GM21825 (cell line): ENCODE data around the gene ZRANB3.
"Not testable (repeated sequence)": the region's sequence is repeated elsewhere in the genome, so short reads cannot be mapped to it uniquely, and the experiment has no call there.

Source experiments
- ATAC-seq: cut with Tn5 transposase; IDR thresholded peaks from one replicate; pipeline ENCODE4 v1.9.1; 2021; ENCODE audit warnings: mild to moderate bottlenecking, moderate library complexity; ENCODE audit not compliant: unreplicated experiment

The ZRANB3 gene

GRCh38 chr2:135337071-135337470 lies 193.9 kb downstream of the ZRANB3 start:
- no peak for ATAC-seq

GRCh38 chr2:135335256-135335655 lies 195.8 kb downstream of the ZRANB3 start:
- no peak for ATAC-seq

DNA sequence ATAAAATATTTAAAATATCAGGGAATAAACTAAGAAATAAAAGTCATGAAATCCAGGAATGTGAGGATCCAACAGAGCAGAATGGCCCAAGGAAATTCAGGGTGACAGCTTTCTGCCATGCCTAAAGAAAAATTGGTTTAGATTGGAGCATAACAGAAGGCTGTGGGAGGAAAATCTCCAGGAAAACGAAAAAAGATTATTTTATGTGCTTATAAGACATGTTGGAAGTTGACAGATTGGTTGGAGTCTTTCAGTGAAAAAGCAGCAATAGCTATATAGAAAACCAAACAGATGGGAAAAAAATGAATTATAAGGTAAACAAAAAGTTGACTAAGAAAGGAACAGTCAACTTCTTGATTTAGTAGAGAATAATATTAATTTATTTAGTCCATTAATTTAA lies 203.9 kb downstream of the ZRANB3 start:
- ATAC-seq = no peak

DNA sequence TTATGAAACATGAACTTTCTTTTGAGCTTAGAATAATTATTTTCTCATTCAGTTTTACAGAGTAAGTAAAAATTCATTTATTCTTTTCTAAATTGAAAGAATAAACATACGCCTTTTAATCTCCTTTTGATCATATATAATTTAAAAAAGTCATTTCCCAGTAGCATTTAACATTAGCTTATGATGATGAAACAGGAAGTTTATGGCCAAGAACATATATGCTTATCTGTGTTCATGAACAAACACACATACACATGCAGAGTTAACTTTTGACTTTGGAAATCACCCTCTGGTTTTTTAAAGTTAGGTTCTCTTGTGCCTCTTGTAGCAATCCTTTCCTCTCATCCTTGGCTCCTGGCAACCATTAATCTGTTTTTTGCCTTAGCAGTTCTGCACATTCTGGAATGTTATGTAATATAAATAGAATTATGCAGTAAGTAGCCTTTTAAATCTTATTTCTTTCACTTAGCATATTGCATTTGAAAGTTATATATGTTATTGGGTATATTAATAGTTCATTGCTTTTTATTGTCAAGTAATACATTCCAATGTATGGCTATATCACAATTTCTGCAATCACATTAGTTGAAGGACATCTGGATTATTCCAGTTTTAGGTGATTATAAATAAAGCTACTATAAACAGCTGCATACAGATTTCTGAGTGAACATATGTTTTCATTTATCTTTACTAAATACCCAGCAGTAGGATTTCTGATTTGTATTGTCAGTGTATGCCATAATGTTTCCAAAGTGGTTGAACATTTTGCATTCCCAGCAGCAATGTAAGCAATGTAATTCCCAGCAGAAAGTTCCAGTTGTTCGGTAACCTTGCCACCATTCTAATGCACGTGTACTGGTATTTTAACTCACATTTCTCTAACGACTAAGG lies 210.3 kb downstream of the ZRANB3 start:
- ATAC-seq = no peak

- ATAC-seq = no peak
Measured at GRCh38 chr2:135318808-135319207, 212.2 kb downstream of the ZRANB3 start.

DNA sequence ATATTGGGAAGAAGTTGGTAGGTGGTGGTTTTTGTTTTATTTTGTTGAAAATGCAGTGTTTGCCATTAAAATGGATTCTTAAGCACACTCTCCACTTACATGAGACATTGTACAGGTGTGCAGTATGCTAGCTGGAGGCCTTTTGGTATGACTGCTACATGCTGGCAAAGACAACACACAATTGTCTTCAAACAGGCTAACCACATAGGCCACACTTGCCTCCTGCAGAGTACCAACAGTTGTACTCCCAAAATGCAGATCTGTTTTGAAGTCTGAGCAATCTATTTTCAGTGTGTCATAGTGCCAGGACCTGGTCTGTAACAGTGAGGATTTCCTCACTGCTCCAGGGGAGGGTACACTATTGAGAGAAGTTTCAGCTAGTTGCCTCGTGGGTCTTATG lies 213.6 kb downstream of the ZRANB3 start:
- no peak for ATAC-seq

DNA sequence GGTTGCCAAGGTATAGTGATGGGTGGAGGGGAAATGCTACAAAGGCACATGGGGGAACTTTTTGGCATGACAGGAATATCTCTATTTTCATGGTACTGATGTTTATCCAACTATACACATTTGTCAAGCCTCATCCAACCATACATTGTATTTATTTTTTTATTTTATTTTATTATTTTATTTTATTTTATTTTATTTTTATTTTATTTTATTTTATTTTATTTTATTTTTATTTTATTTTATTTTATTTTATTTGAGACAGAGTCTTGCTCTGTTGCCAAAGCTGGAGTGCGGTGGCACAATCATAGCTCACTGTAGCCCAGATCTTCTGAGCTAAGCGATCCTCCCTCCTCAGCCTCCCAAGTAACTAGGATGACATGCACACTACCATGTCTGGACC lies 219.1 kb downstream of the ZRANB3 start:
- no peak for ATAC-seq

- ATAC-seq = no peak
Measured at GRCh38 chr2:135311268-135311667, 219.8 kb downstream of the ZRANB3 start.

DNA sequence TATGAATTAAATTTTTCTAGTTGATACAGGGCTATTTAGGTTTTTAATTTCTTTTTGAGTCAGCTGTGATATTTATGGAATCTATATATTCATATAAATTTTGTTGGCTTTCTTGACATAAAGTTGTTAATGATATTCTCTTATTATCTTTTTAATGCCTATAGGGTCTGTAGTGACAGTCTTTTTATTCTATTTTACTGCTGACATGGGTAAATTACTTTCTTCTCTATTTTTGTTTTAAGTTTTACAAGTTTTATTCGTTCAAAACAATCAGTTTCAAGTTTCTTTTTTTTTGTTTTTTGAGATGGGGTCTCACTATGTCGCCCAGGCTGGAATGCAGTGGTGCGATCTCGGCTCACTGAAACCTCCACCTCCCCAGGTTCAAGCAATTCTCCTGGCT lies 226.3 kb downstream of the ZRANB3 start:
- no peak for ATAC-seq

- ATAC-seq = peak; percentile 63
Measured at GRCh38 chr2:135299658-135300244, 231.3 kb downstream of the ZRANB3 start.

- no peak for ATAC-seq
Measured at GRCh38 chr2:135299165-135299564, 231.9 kb downstream of the ZRANB3 start.

DNA sequence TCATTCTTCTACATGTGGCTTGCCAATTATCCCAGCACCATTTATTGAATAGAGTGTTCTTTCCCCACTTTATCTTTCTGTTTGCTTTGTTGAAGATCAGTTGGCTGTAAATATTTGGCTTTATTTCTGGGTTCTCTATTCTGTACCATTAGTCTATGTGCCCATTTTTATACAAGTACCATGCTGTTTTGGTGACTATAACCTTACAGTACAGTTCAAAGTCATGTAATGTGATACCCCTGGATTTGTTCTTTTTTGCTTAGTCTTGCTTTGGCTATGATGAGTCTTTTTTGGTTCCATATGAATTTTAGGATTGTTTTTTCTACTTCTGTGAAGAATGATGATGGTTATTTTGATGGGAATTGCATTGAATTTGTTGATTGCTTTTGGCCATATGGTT lies 243.9 kb downstream of the ZRANB3 start:
- ATAC-seq = not testable (repeated sequence)

GRCh38 chr2:135285391-135285790 lies 245.6 kb downstream of the ZRANB3 start:
- no peak for ATAC-seq

- ATAC-seq = no peak
Measured at GRCh38 chr2:135281379-135281778, 249.6 kb downstream of the ZRANB3 start.

- ATAC-seq = no peak
Measured at GRCh38 chr2:135279209-135279608, 251.8 kb downstream of the ZRANB3 start.

DNA sequence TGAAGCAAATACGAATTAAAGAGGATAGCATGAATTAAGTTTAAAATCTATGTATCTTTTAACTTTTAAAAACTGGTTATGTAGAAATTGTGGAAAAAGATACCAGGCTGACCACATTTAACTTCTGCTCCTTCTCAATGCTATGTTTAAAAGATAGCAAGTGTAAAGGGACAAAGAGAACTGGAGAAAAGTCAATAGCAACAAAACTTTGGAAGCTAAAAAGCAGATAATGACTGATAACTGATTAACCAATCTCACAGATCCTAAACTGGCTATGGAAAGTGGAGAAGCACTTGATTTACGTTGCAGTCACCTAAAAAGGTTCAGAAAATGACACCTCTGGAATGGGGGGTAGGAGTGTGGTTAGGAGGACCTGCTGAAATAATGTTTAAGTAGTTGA lies 254.5 kb downstream of the ZRANB3 start:
- ATAC-seq = no peak

- ATAC-seq = no peak
Measured at GRCh38 chr2:135271006-135271405, 260.0 kb downstream of the ZRANB3 start.

GRCh38 chr2:135265960-135266490 lies 265.0 kb downstream of the ZRANB3 start:
- no peak for ATAC-seq

DNA sequence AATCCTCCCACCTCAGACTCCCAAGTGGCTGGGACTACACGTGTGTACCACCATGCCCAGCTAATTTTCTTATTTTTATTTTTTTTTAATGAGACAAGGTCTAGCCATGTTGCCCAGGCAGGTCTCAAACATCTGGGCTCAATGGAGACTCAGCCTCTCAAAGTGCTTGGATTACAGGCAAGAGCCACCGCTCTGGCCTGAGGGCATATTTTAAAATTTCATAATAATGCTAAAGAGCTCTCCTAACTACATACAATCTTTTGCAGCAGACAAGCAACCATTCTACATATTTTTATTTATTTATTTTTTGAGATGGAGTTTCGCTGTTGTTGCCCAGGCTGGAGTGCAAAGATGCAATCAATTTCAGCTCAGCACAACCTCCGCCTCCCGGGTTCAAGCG lies 271.9 kb downstream of the ZRANB3 start:
- no peak for ATAC-seq

GRCh38 chr2:135258193-135258592 lies 272.8 kb downstream of the ZRANB3 start:
- ATAC-seq = no peak

GRCh38 chr2:135257383-135258090 lies 273.5 kb downstream of the ZRANB3 start:
- ATAC-seq = no peak
